GM21515 (cell line): Measurements from ENCODE around the gene GRIK2.
"Not testable (repeated sequence)": the region's sequence is repeated elsewhere in the genome, so short reads cannot be mapped to it uniquely, and the experiment has no call there.

Source experiments
- ATAC-seq: cut with Tn5 transposase; IDR thresholded peaks from one replicate; pipeline ENCODE4 v1.9.1; 2021; ENCODE audit not compliant: unreplicated experiment

Gene GRIK2

GRCh38 chr6:101961357-101961756 is 567.8 kb downstream of the GRIK2 start:
- no peak for ATAC-seq

- no peak for ATAC-seq
Measured at GRCh38 chr6:101980924-101981323, 587.4 kb downstream of the GRIK2 start.

DNA sequence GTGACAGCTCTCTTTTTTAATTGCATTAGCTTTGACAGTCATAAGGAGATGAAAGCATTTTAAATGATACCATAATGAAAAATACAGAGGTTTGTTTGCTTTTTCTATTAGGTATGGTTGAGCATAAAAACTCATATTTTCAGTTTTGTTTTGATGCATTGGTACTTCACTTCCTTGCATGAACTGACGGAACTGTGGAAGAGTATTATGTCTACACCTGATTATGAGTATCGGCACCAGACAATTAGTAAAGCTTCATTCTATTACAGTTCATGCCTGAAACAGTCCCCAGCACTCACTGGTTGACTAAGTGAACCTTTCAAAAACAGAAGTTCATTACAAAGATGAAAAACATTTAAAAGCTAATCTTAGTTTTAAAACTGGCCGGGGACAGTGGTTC is 593.0 kb downstream of the GRIK2 start:
- ATAC-seq = no peak

GRCh38 chr6:101992286-101992685 is 598.8 kb downstream of the GRIK2 start:
- no peak for ATAC-seq

- no peak for ATAC-seq
Measured at GRCh38 chr6:101994521-101994920, 601.0 kb downstream of the GRIK2 start.

GRCh38 chr6:102015431-102015830 is 621.9 kb downstream of the GRIK2 start:
- ATAC-seq = no peak

- no peak for ATAC-seq
Measured at GRCh38 chr6:102022281-102022680, 628.8 kb downstream of the GRIK2 start.

- no peak for ATAC-seq
Measured at GRCh38 chr6:102022803-102023202, 629.3 kb downstream of the GRIK2 start.

GRCh38 chr6:102023977-102024657 is 630.6 kb downstream of the GRIK2 start:
- no peak for ATAC-seq

- no peak for ATAC-seq
Measured at GRCh38 chr6:102026649-102027048, 633.1 kb downstream of the GRIK2 start.

DNA sequence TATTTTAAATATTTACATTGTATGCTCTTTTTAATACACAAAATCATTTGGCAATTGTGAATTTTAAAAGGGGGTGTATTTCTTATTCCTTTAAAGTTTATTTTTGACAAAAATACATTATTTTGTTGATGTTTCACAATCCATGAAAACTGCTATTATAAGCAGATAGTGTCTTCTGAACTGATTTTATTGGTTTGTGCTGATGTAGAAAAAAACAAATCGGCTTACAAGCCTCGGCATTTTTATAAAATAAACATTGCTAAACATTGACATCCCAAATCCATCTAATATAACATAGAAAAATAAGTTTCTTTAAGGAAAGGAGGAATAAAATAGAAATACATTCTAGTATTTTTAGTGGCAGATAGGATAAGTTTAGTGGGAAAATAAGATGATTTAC is 634.7 kb downstream of the GRIK2 start:
- ATAC-seq = no peak

GRCh38 chr6:102038964-102039363 is 645.5 kb downstream of the GRIK2 start:
- no peak for ATAC-seq

DNA sequence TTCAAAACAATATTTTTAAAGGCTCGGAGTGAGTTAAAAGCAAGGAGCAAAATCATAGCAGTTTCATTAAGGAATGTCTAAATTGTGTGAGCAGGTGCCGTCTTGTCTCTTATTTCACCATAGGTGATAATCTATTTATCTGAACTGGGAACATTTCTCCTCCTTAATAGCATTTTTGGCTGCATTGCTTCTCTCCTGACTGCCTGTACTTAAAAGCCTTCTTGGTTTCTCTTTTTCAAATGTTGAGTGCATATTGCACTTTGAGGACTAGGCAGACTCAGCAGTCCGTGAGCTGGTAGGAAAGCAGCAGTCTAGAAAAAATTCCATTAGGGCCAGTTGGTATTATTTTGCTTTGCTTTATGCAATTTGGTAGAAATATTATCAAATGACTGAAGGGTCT is 645.9 kb downstream of the GRIK2 start:
- no peak for ATAC-seq

DNA sequence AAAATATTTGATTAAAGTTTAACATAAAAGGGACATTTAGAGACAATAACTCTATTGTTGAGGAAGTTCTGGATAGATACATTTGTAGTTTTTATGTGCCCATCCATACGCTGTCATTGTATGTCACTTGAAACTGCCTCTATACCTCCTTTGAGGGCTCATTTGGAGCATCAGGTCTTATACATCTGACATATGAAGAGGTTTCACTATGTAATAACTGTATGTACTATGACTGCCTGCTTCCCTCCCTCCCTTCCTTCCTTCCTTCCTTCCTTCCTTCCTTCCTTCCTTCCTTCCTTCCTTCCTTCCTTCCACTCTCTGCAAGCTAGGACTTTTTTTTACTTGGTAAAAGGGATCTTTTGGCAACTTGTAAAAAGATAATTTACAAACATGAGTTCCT is 657.5 kb downstream of the GRIK2 start:
- no peak for ATAC-seq

- no peak for ATAC-seq
Measured at GRCh38 chr6:102051720-102052119, 658.2 kb downstream of the GRIK2 start.

- ATAC-seq = no peak
Measured at GRCh38 chr6:102064142-102064541, 670.6 kb downstream of the GRIK2 start.

DNA sequence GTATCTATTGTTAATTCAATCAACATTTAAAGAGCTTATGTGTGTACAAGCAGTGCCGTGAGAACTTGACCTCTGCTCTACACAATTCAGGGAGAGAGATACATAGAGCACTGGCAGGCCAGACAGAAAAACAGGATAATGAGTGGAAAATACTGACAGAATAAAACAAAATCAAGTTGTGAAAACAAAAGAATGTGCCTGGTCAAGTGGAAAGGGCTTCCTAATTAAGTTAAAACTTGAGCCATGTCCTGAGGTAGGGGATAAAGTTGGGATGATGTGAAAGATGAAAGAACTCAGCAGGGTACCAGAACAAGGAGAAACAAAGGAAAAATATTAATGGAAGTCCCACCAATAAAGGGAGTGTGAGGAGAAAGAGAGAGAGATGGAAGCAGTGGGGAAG is 672.8 kb downstream of the GRIK2 start:
- no peak for ATAC-seq

GRCh38 chr6:102068349-102068929 is 674.9 kb downstream of the GRIK2 start:
- ATAC-seq = no peak

DNA sequence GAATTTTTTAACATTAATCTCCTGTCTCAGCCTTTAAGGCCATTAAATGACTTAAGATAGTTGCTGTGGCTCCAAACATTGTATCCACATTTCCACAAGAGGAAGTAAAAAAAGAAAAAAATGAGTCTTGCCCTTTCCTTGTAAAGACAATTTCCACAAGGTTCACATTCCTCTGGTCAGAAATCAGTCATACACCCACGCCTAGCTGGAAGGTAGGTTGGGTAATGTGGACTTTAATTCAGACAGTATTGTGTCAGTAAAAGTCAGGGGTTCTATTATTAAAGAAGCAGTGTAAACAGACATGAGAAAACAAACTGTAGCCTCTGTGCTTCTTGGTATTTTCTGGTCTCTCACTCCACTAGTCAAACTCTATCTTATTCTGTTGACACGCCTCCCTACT is 682.0 kb downstream of the GRIK2 start:
- no peak for ATAC-seq

DNA sequence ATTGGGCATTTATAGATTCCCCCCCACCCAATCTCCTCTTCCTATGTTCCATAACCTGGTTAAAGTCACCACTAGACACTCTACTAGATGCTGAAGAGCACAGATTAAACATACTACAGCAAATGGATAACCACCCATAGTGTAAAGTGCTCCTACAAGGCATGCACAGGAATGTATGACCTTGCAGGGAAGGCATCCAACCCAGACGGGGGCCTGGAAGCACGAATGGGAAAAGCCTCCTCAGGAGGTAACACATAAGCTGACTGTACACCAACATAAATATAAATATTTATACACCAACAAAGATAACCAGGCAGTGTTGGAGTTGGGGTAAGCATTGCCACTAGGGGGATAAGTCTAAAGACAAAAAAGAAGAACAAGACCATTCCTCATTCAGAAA is 691.7 kb downstream of the GRIK2 start:
- no peak for ATAC-seq

DNA sequence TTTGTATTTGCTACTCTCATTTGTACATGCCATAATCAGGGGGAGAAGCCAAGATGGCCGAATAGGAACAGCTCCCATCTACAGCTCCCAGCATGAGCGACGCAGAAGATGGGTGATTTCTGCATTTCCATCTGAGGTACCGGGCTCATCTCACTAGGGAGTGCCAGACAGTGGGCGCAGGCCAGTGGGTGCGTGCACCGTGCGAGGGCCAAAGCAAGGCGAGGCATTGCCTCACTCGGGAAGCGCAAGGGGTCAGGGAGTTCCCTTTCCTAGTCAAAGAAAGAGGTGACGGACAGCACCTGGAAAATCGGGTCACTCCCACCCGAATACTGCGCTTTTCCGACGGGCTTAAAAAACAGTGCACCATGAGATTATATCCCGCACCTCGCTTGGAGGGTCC is 694.7 kb downstream of the GRIK2 start:
- ATAC-seq = not testable (repeated sequence)

DNA sequence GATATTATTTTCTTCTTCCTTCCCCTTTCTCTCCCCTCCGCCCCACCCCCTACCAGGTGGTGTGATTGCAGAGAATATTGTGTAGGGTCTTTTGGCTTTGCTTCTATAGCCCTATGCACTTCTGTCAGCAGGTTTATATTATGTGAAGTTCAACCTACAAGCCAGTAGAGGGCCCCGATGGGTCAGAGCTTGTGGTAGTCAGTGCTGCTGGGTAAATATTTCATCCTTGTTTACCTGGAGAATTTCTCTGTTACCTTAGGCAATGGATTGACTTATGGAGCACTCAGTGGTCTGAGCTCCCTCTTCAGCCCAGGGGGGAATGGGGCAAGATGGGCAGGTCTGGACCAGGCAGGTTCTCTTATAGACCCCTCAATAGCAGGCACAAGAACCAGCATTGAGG is 720.9 kb downstream of the GRIK2 start:
- no peak for ATAC-seq

GRCh38 chr6:102115911-102116310 is 722.4 kb downstream of the GRIK2 start:
- ATAC-seq = no peak
